K562 (cell line): ENCODE results near the gene DDC. TPM values are rescaled to one million over a fixed set of nuclear protein-coding genes. Genes with fewer than 3 reads are reported as not detected.

Source experiments
- BCLAF1 ChIP-seq, 2 experiments: fragments of 450-650 bp in 1 of 2; IDR thresholded peaks; 2 replicates each; pipeline ENCODE4 v1.6.1; 2011 to 2017; ENCODE audit warnings: low read depth in 2 of 2, antibody characterized with exemption in 1 of 2, borderline replicate concordance in 1 of 2, low read length in 1 of 2, mild to moderate bottlenecking in 1 of 2, mixed read lengths in 1 of 2; ENCODE audit not compliant: control insufficient read depth in 1 of 2
- BRCA1 ChIP-seq, 2 experiments: fragments of 450-650 bp in 1 of 2; sonication (generic) in 1 of 2; formaldehyde crosslinking in 1 of 2; IDR thresholded peaks; 2 replicates each; pipeline versions ENCODE4 v1.5.0 to v1.6.1; 2017 to 2020; ENCODE audit warnings: mild to moderate bottlenecking in 1 of 2, missing genetic modification reagents in 1 of 2
- CBX1 ChIP-seq: sonication (generic); IDR thresholded peaks from 2 replicates; pipeline ENCODE4 v1.6.1; 2016; ENCODE audit warnings: antibody characterized with exemption, low read depth, mild to moderate bottlenecking
- CCNT2 ChIP-seq: IDR thresholded peaks from 2 replicates; pipeline ENCODE4 v1.6.1; 2011; ENCODE audit warnings: borderline replicate concordance, low read depth, mild to moderate bottlenecking, moderate library complexity, mixed read lengths, low read length; ENCODE audit not compliant: insufficient read length; ENCODE audit errors: extremely low read depth
- DPF2 ChIP-seq: fragments of 450-650 bp; IDR thresholded peaks from 2 replicates; pipeline ENCODE4 v1.6.1; 2016
- E2F8 ChIP-seq: fragments of 450-650 bp; IDR thresholded peaks from 2 replicates; pipeline ENCODE4 v1.7.1; 2018; ENCODE audit warnings: mild to moderate bottlenecking, low read depth; ENCODE audit not compliant: partially characterized antibody
- EGR1 ChIP-seq: fragments of 450-650 bp; conservative IDR thresholded peaks from 2 replicates; pipeline ENCODE4 v1.6.1; 2017; ENCODE audit warnings: mild to moderate bottlenecking
- EWSR1 ChIP-seq: fragments of 450-650 bp; IDR thresholded peaks from 2 replicates; pipeline ENCODE4 v1.6.1; 2018; ENCODE audit warnings: borderline replicate concordance, mild to moderate bottlenecking, low read depth, moderate library complexity; ENCODE audit not compliant: partially characterized antibody
- GABPA ChIP-seq: fragments of 200-800 bp; sonication (Bioruptor generic); conservative IDR thresholded peaks from 2 replicates; pipeline ENCODE4 v1.6.1; 2016; ENCODE audit warnings: low read depth, missing genetic modification characterization, missing compliant biosample characterization
- MIER1 ChIP-seq: fragments of 450-650 bp; IDR thresholded peaks from 2 replicates; pipeline ENCODE4 v1.6.1; 2016; ENCODE audit warnings: antibody characterized with exemption, mild to moderate bottlenecking, low read depth
- PCBP1 ChIP-seq: fragments of 200-400 bp; formaldehyde crosslinking; IDR thresholded peaks from 2 replicates; pipeline ENCODE4 v1.6.1; 2018; ENCODE audit warnings: mild to moderate bottlenecking, low read depth, low read length; ENCODE audit not compliant: poor library complexity, severe bottlenecking
- RFX7 ChIP-seq: fragments of 250-450 bp; sonication (Bioruptor Pico); IDR thresholded peaks from 2 replicates; pipeline ENCODE4 v1.5.1; 2021; ENCODE audit warnings: mild to moderate bottlenecking
- SOX6 ChIP-seq: fragments of 450-650 bp; IDR thresholded peaks from 2 replicates; pipeline ENCODE4 v1.6.1; 2014; ENCODE audit warnings: mild to moderate bottlenecking
- ZNF165 ChIP-seq: fragments of 250-450 bp; sonication (Bioruptor Pico); IDR thresholded peaks from 2 replicates; pipeline ENCODE4 v1.4.0; 2020; ENCODE audit warnings: borderline replicate concordance
- ZNF277 ChIP-seq: fragments of 250-450 bp; sonication (Bioruptor Pico); IDR thresholded peaks from 2 replicates; pipeline ENCODE4 v1.8.0; 2022; ENCODE audit warnings: inconsistent platforms, mild to moderate bottlenecking, moderate library complexity, borderline replicate concordance
- ZNF408 ChIP-seq: fragments of 250-450 bp; sonication (Bioruptor Pico); IDR thresholded peaks from 2 replicates; pipeline ENCODE4 v1.4.0; 2020; ENCODE audit warnings: low read depth, mild to moderate bottlenecking, moderate library complexity
- ZNF507 ChIP-seq: conservative IDR thresholded peaks from 2 replicates; pipeline ENCODE4 v1.6.1; 2017; ENCODE audit warnings: missing genetic modification characterization, missing compliant biosample characterization
- ZNF583 ChIP-seq: fragments of 250-450 bp; sonication (Bioruptor Pico); IDR thresholded peaks from 2 replicates; pipeline ENCODE4 v1.4.0; 2020
- polyA plus RNA-seq, 8 experiments: library from polyadenylated mRNA; depleted of rRNA in 4 of 8; stranded (reverse) in 5 of 8; unstranded in 3 of 8; fragments of >200 nt; fragmentation: Nextera tagmentation in 2 of 8; fragmentation: Illumina TruSeq in 1 of 8; extraction: Ambion mirVana in 2 of 8; extraction: Trizol in 1 of 8; gene quantifications; 2 replicates each; pipeline versions ENCODE4 v1.2.1 to v1.2.3, GENCODE V29; 2011 to 2014; ENCODE audit warnings: inconsistent platforms in 1 of 8, missing spikeins in 1 of 8
- total RNA-seq, 7 experiments: library from RNA; depleted of rRNA in 6 of 7; stranded (reverse); fragments of >200 nt in 6 of 7; fragmentation: Illumina TruSeq in 2 of 7; extraction: Trizol in 2 of 7; gene quantifications; 2 replicates each; pipeline versions ENCODE4 v1.2.1 to v1.2.3, GENCODE V29; 2011 to 2021; ENCODE audit warnings: low replicate concordance in 1 of 7
- TF ChIP-seq, protein P1 (sequence below), 2 experiments: fragments of 200-800 bp in 1 of 2; sonication (Bioruptor generic) in 1 of 2; sonication (generic) in 1 of 2; formaldehyde crosslinking in 1 of 2; IDR thresholded peaks in 1 of 2; conservative IDR thresholded peaks in 1 of 2; 2 replicates each; pipeline versions ENCODE4 v1.5.0 to v1.6.1; 2016 to 2020; ENCODE audit warnings: missing compliant biosample characterization in 1 of 2, missing genetic modification characterization in 1 of 2, missing genetic modification reagents in 1 of 2

DDC gene
- total and polyA plus RNA-seq, 9 of the 15 experiments (the other 6 are each of a cell fraction or from before 2014, with no cell fraction given) = not detected

DNA sequence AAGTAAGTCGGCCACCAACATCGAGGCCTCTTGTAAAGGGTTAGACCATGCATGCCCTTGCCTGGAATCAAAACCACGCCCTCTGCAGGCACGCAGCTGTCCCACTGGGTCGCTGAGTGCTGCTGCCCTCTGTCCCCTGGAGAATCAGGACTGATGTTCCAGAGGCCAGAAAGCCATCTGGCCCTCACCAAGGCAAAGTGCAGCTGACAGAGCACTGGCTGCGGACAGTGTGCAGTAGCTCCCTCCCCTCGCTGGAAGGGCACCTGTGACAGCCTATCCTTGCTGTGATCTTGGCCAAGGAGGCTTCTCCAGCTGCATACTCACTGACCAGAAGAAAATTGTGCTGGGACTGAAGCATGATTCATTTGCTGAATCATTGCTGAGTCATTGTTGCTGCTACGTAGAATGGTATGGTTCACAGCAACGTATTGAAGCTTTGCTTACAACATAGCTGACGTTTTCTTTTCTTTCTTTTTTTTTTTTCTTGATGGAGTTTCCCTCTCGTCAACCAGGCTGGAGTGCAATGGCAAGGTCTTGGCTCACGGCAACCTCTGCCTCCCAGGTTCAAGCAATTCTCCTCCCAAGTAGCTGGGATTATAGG, 30.4 kb downstream of the DDC start (continued):
- TF ChIP-seq E2F8 (peak; percentile 85), MIER1 (no peak), ZNF165 (CRISPR knock-in tag) (no peak), SOX6 (peak; percentile 82), CBX1 (no peak), PCBP1 (no peak), RFX7 (CRISPR knock-in tag) (no peak), GABPA (peak; percentile 37; the same call in 1 of the 2 replicates), BRCA1 (IDR thresholded peaks at IDR 0.05) (no peak), BRCA1 (CRISPR knock-in tag; IDR thresholded peaks at IDR 0.05) (no peak), ZNF408 (CRISPR knock-in tag) (no peak), BCLAF1 (IDR thresholded peaks at IDR 0.05; ENCODE audit: borderline replicate concordance in 1 of 2, control insufficient read depth in 1 of 2, low read depth in 2 of 2, low read length in 1 of 2) (no peak), EGR1 (no peak), EWSR1 (no peak), ZNF277 (CRISPR knock-in tag) (no peak), DPF2 (peak; percentile 99), CCNT2 (peak; percentile 27), ZNF583 (no peak; the same call in 1 of the 2 replicates), ZNF507 (tag) (no peak)
- TF ChIP-seq, protein P1, sequence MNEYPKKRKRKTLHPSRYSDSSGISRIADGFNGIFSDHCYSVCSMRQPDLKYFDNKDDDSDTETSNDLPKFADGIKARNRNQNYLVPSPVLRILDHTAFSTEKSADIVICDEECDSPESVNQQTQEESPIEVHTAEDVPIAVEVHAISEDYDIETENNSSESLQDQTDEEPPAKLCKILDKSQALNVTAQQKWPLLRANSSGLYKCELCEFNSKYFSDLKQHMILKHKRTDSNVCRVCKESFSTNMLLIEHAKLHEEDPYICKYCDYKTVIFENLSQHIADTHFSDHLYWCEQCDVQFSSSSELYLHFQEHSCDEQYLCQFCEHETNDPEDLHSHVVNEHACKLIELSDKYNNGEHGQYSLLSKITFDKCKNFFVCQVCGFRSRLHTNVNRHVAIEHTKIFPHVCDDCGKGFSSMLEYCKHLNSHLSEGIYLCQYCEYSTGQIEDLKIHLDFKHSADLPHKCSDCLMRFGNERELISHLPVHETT (CRISPR knock-in tag; conservative IDR thresholded peaks at IDR 0.05 in 1 of 2, IDR thresholded peaks at IDR 0.05 in 1 of 2) = 0 out of 4 replicates have a peak, but pooled peaks of 1 of the 2 experiments have one; percentile 34
